ENCODE results near the gene SREBF1. TPM values are rescaled to one million over a fixed set of nuclear protein-coding genes. Genes with fewer than 3 reads are reported as not detected.
A peak's percentile ranks its signal among the peaks of the same experiment; 100 is the strongest.
"Not testable (repeated sequence)": the region's sequence is repeated elsewhere in the genome, so short reads cannot be mapped to it uniquely, and the experiment has no call there.

Gene SREBF1
- total RNA-seq, 1 donor from 2014 or later, result 81.2 TPM

GRCh38 chr17:17809531-17810083 lies 27.2 kb downstream of the SREBF1 start:
- H3K4me1 Mint-ChIP-seq (ENCODE audit: unreplicated experiment), result peaks cover 27% of the 10 kb centered on the region
- H3K27ac Mint-ChIP-seq, result no peak overlapping the region
- no peak for TF ChIP-seq CTCF (conservative IDR thresholded peaks at IDR 0.05)
- peaks cover 12% of the 10 kb centered on the region for H3K36me3 Mint-ChIP-seq
- H3K27me3 Mint-ChIP-seq, result no peaks in the 10 kb centered on the region
- no peak for DNase-seq (ENCODE audit: extremely low spot score, unreplicated experiment)
- H3K4me3 Mint-ChIP-seq, result no peak overlapping the region
- H3K9me3 Mint-ChIP-seq, result no peaks in the 10 kb centered on the region

- Mint-ChIP-seq H3K4me3 (peak overlapping the region; percentile 70), H3K27ac (peak overlapping the region; percentile 87), H3K36me3 (peaks cover 18% of the 10 kb centered on the region), H3K4me1 (ENCODE audit: unreplicated experiment) (peaks cover 29% of the 10 kb centered on the region), H3K9me3 (no peaks in the 10 kb centered on the region), H3K27me3 (no peaks in the 10 kb centered on the region)
- no peak for DNase-seq (ENCODE audit: extremely low spot score, unreplicated experiment)
- no peak for TF ChIP-seq CTCF (conservative IDR thresholded peaks at IDR 0.05)
Measured at GRCh38 chr17:17808706-17809432, 27.9 kb downstream of the SREBF1 start.

- H3K4me3 Mint-ChIP-seq, result not testable (repeated sequence)
- Mint-ChIP-seq H3K27ac (peak overlapping the region; percentile 68), H3K36me3 (peaks cover 21% of the 10 kb centered on the region)
Measured at GRCh38 chr17:17808200-17808599, 28.6 kb downstream of the SREBF1 start.

GRCh38 chr17:17807440-17807839 lies 29.3 kb downstream of the SREBF1 start:
- Mint-ChIP-seq H3K4me3 (no peak overlapping the region), H3K36me3 (peaks cover 21% of the 10 kb centered on the region), H3K9me3 (no peaks in the 10 kb centered on the region), H3K4me1 (ENCODE audit: unreplicated experiment) (peaks cover 32% of the 10 kb centered on the region), H3K27ac (peak overlapping the region; percentile 68), H3K27me3 (no peaks in the 10 kb centered on the region)
- no peak for DNase-seq (ENCODE audit: extremely low spot score, unreplicated experiment)
- TF ChIP-seq CTCF (conservative IDR thresholded peaks at IDR 0.05), result no peak

More at GRCh38 chr17:17808200-17808599, 28.6 kb downstream of the SREBF1 start:
- not testable (repeated sequence) for H3K9me3 Mint-ChIP-seq; DNase-seq (ENCODE audit: extremely low spot score, unreplicated experiment); H3K27me3 Mint-ChIP-seq
- peaks cover 32% of the 10 kb centered on the region for H3K4me1 Mint-ChIP-seq (ENCODE audit: unreplicated experiment)

GRCh38 chr17:17806611-17807274 lies 30.0 kb downstream of the SREBF1 start:
- Mint-ChIP-seq H3K27me3 (no peaks in the 10 kb centered on the region), H3K27ac (peak overlapping the region; percentile 86), H3K36me3 (peaks cover 21% of the 10 kb centered on the region), H3K4me1 (ENCODE audit: unreplicated experiment) (peaks cover 26% of the 10 kb centered on the region), H3K9me3 (no peaks in the 10 kb centered on the region), H3K4me3 (peak overlapping the region; percentile 75)
- DNase-seq (ENCODE audit: extremely low spot score, unreplicated experiment), result no peak
- TF ChIP-seq CTCF (conservative IDR thresholded peaks at IDR 0.05), result no peak

- no peaks in the 10 kb centered on the region for H3K27me3 Mint-ChIP-seq
Measured at GRCh38 chr17:17806035-17806434, 30.8 kb downstream of the SREBF1 start.

More at GRCh38 chr17:17806035-17806434, 30.8 kb downstream of the SREBF1 start:
- H3K27ac Mint-ChIP-seq, result peak overlapping the region; percentile 76
- peak overlapping the region; percentile 24 for H3K4me3 Mint-ChIP-seq
- H3K9me3 Mint-ChIP-seq, result no peaks in the 10 kb centered on the region
- H3K4me1 Mint-ChIP-seq (ENCODE audit: unreplicated experiment), result peaks cover 19% of the 10 kb centered on the region
- no peak for DNase-seq (ENCODE audit: extremely low spot score, unreplicated experiment)
- no peak for TF ChIP-seq CTCF (conservative IDR thresholded peaks at IDR 0.05)
- peaks cover 21% of the 10 kb centered on the region for H3K36me3 Mint-ChIP-seq
